ENCODE measurements around the gene AP3M1. TPM values are rescaled to one million over a fixed set of nuclear protein-coding genes. Genes with fewer than 3 reads are reported as not detected.

AP3M1 gene
- total RNA-seq, 1 experiment from 2014 or later = 68.3 TPM

DNA sequence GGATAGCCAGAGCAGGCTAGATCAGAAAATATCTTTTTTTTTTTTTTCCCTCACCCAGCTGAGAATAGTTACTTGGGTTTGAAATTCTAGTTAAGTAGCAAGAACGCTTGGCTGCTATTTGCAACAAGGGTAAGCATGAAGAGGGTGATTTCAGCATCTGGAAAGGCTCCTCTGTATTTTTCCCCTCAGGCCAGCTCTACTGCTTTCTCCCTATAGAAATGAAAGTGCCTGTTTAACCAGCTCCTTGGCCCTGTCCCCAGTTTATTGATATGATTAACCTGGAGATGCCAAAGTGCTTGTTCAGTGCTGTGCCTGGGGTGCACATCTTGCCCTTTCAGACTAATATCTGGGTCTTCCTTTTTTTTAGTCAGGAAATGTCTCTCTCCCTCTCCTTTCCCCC is 37.1 kb downstream of the AP3M1 start:
- Histone ChIP-seq H3K9me3 (ENCODE audit: low read depth, low read length, poor library complexity, severe bottlenecking) (no peaks in the 10 kb centered on the region), H3K4me3 (ENCODE audit: low read depth, low read length, poor library complexity, severe bottlenecking) (no peak overlapping the region), H3K27ac (ENCODE audit: low read depth, low read length, poor library complexity, severe bottlenecking) (no peak overlapping the region), H3K27me3 (replicated peaks; ENCODE audit: insufficient read depth, low read depth, low read length, poor library complexity) (no peaks in the 10 kb centered on the region), H3K36me3 (ENCODE audit: insufficient read depth, low read length, poor library complexity, severe bottlenecking) (peaks cover 91% of the 10 kb centered on the region), H3K4me1 (ENCODE audit: insufficient read depth, low read length, poor library complexity, severe bottlenecking) (no peaks in the 10 kb centered on the region)
- POLR2A ChIA-PET (ENCODE audit: low non-redundant PET) = no interaction called here
- intact Hi-C loops (cut with micrococcal nuclease; ENCODE audit: unreplicated experiment) = no loop called here
- TF ChIP-seq, protein P1, sequence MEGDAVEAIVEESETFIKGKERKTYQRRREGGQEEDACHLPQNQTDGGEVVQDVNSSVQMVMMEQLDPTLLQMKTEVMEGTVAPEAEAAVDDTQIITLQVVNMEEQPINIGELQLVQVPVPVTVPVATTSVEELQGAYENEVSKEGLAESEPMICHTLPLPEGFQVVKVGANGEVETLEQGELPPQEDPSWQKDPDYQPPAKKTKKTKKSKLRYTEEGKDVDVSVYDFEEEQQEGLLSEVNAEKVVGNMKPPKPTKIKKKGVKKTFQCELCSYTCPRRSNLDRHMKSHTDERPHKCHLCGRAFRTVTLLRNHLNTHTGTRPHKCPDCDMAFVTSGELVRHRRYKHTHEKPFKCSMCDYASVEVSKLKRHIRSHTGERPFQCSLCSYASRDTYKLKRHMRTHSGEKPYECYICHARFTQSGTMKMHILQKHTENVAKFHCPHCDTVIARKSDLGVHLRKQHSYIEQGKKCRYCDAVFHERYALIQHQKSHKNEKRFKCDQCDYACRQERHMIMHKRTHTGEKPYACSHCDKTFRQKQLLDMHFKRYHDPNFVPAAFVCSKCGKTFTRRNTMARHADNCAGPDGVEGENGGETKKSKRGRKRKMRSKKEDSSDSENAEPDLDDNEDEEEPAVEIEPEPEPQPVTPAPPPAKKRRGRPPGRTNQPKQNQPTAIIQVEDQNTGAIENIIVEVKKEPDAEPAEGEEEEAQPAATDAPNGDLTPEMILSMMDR (conservative IDR thresholded peaks at IDR 0.05; ENCODE audit: low read depth, low read length) = no peak
- no peak for TF ChIP-seq EZH2 (IDR thresholded peaks at IDR 0.05; ENCODE audit: borderline replicate concordance, low read depth, low read length, poor library complexity, severe bottlenecking)
- DNase-seq (ENCODE audit: low spot score) = no peak
- BruUV-seq (replicated peaks) = no TSS peak
- CTCF ChIA-PET = no interaction called here

DNA sequence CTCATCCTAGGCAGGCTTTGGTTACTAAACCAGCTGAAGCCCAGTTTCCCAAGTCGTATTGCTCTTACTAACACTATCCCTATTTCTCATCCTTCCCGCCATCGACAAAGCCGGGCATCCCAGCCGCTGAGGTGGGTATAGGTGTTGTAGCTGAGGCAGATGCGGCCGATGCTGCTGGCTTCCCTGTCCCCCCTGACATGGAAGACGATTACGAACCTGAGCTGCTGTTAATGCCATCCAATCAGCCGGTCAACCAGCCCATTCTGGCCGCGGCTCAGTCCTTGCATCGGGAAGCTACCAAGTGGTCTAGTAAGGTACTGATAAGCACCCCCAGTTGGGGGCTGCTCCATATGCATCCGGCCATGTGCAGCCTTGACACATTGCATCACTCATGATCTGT is 38.8 kb downstream of the AP3M1 start:
- H3K36me3 ChIP-seq (ENCODE audit: insufficient read depth, low read length, poor library complexity, severe bottlenecking) = peaks cover 88% of the 10 kb centered on the region
- no peaks in the 10 kb centered on the region for H3K9me3 ChIP-seq (ENCODE audit: low read depth, low read length, poor library complexity, severe bottlenecking)
- intact Hi-C loops (cut with micrococcal nuclease; ENCODE audit: unreplicated experiment) = no loop called here
- H3K4me1 ChIP-seq (ENCODE audit: insufficient read depth, low read length, poor library complexity, severe bottlenecking) = no peaks in the 10 kb centered on the region
- no peaks in the 10 kb centered on the region for H3K27me3 ChIP-seq (replicated peaks; ENCODE audit: insufficient read depth, low read depth, low read length, poor library complexity)
- no peak for TF ChIP-seq EZH2 (IDR thresholded peaks at IDR 0.05; ENCODE audit: borderline replicate concordance, low read depth, low read length, poor library complexity, severe bottlenecking)
- TF ChIP-seq, protein P1 (conservative IDR thresholded peaks at IDR 0.05; ENCODE audit: low read depth, low read length) = no peak
- no peak overlapping the region for H3K27ac ChIP-seq (ENCODE audit: low read depth, low read length, poor library complexity, severe bottlenecking)
- BruUV-seq (replicated peaks) = no TSS peak
- POLR2A ChIA-PET (ENCODE audit: low non-redundant PET) = no interaction called here
- CTCF ChIA-PET = interaction anchor here (0.6 kb wide), 1 partner anchor 8 kb away, joined by 3 read pairs; no protein-coding TSS in a partner anchor
- no peak overlapping the region for H3K4me3 ChIP-seq (ENCODE audit: low read depth, low read length, poor library complexity, severe bottlenecking)
- no peak for DNase-seq (ENCODE audit: low spot score)

DNA sequence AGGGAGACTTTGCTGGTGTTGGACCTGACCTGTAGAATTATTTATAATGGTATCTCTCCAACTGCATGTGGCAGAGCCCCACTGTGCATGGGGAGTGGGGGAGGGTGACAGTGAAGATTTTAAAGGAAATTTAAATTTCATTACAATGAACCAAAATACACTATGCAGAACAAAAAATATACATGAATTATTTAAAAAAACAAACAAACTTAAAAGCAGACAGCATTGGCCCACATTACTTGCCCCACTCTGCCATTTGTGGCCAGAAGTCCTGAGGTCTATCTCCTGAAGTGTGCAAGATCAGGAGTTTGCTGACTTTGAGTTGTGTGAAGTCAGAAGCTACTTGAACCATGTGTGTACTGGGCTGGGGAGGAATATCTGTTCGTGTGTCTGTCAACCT is 40.5 kb downstream of the AP3M1 start:
- peaks cover 93% of the 10 kb centered on the region for H3K36me3 ChIP-seq (ENCODE audit: insufficient read depth, low read length, poor library complexity, severe bottlenecking)
- ChIA-PET CTCF (interaction anchor here (0.5 kb wide), 1 partner anchor 28 kb away, joined by 12 read pairs; no protein-coding TSS in a partner anchor), POLR2A (ENCODE audit: low non-redundant PET) (no interaction called here)
- H3K4me1 ChIP-seq (ENCODE audit: insufficient read depth, low read length, poor library complexity, severe bottlenecking) = no peaks in the 10 kb centered on the region
- H3K27ac ChIP-seq (ENCODE audit: low read depth, low read length, poor library complexity, severe bottlenecking) = no peak overlapping the region
- intact Hi-C loops (cut with micrococcal nuclease; ENCODE audit: unreplicated experiment) = no loop called here
- BruUV-seq (replicated peaks) = TSS peak; percentile 5
- TF ChIP-seq, protein P1 (conservative IDR thresholded peaks at IDR 0.05; ENCODE audit: low read depth, low read length) = no peak
- no peak for TF ChIP-seq EZH2 (IDR thresholded peaks at IDR 0.05; ENCODE audit: borderline replicate concordance, low read depth, low read length, poor library complexity, severe bottlenecking)
- H3K27me3 ChIP-seq (replicated peaks; ENCODE audit: insufficient read depth, low read depth, low read length, poor library complexity) = no peaks in the 10 kb centered on the region
- no peaks in the 10 kb centered on the region for H3K9me3 ChIP-seq (ENCODE audit: low read depth, low read length, poor library complexity, severe bottlenecking)
- DNase-seq (ENCODE audit: low spot score) = no peak
- no peak overlapping the region for H3K4me3 ChIP-seq (ENCODE audit: low read depth, low read length, poor library complexity, severe bottlenecking)

All from A673 (cell line).